AG04449 (cell line): ENCODE data around the gene TTC34.

Experiments used
- CTCF ChIA-PET: fragments of 350-600 bp; formaldehyde crosslinking; extraction: SDS; loops from one replicate; lab custom pipeline; 2021; ENCODE audit warnings: antibody characterized with exemption; lab: Yijun Ruan, JAX
- POLR2A ChIA-PET: fragments of 400-600, 350-600 bp; formaldehyde crosslinking; extraction: SDS; loops from one replicate; lab custom pipeline; 2020; ENCODE audit warnings: antibody characterized with exemption, inconsistent platforms; lab: Yijun Ruan, JAX
- DNase-seq: peaks from one replicate; pipeline ENCODE4 v3.0.0-alpha.2; 2010; ENCODE audit warnings: low read depth, low spot score
- H3K4me3 ChIP-seq: 2 replicates; pipeline ENCODE4 v1.5.1; 2011; ENCODE audit warnings: low read depth, mild to moderate bottlenecking, control low read depth, low read length
- CTCF ChIP-seq: IDR thresholded peaks from one replicate; pipeline ENCODE4 v1.5.1; 2011; ENCODE audit warnings: mild to moderate bottlenecking, moderate library complexity, low read length, control low read depth, inconsistent platforms; ENCODE audit not compliant: insufficient read depth; ENCODE audit errors: missing control alignments

Gene TTC34

GRCh38 chr1:2611031-2611501, 190.4 kb downstream of the TTC34 start:
- no peak for TF ChIP-seq CTCF
- no peak overlapping the region; the same call in 1 of the 2 replicates for H3K4me3 ChIP-seq
- DNase-seq: no peak
- POLR2A ChIA-PET: no interaction called here
- CTCF ChIA-PET: no interaction called here

- no peak for TF ChIP-seq CTCF
- H3K4me3 ChIP-seq: no peak overlapping the region
- ChIA-PET POLR2A (no interaction called here), CTCF (no interaction called here)
- no peak for DNase-seq
Measured at GRCh38 chr1:2610036-2610959, 191.2 kb downstream of the TTC34 start.

GRCh38 chr1:2609319-2610035, 192.0 kb downstream of the TTC34 start:
- DNase-seq: no peak
- CTCF ChIA-PET: no interaction called here
- POLR2A ChIA-PET: no interaction called here

GRCh38 chr1:2607641-2608091, 193.8 kb downstream of the TTC34 start:
- H3K4me3 ChIP-seq: no peak overlapping the region
- DNase-seq: no peak
- TF ChIP-seq CTCF: no peak
- POLR2A ChIA-PET: no interaction called here
- CTCF ChIA-PET: no interaction called here

More at GRCh38 chr1:2609319-2610035, 192.0 kb downstream of the TTC34 start:
- no peak for TF ChIP-seq CTCF
- H3K4me3 ChIP-seq: no peak overlapping the region

GRCh38 chr1:2606881-2607621, 194.4 kb downstream of the TTC34 start:
- no peak overlapping the region for H3K4me3 ChIP-seq
- DNase-seq: no peak
- ChIA-PET POLR2A (no interaction called here), CTCF (no interaction called here)
- no peak for TF ChIP-seq CTCF
